Measurements from ENCODE around the gene CRACDL. TPM values are rescaled to one million over a fixed set of nuclear protein-coding genes. Genes with fewer than 3 reads are reported as not detected.

The CRACDL gene
- total and polyA plus RNA-seq, 2 of the 13 experiments (the other 11 are each of a cell fraction or from before 2014, with no cell fraction given) = 0.15 to 0.26 TPM

DNA sequence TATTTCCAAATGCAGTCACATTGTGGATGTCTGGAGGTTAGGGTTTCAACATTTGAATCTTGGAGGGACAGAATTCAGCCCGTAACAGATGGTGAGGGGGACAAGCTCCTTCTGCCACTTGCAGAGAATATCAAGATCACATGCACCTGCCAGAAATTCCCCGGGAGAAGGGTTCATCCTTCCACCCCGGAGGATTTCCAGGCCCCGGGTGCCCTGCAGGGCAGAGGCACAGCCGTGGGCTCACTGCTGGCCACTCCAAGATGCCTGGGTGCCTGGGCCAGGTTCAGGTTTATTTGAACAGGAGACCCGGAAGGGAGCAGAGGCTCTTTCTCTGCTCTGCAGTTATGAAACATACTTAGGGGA is 166.9 kb downstream of the CRACDL start (continued):
- TF ChIP-seq, protein P1, sequence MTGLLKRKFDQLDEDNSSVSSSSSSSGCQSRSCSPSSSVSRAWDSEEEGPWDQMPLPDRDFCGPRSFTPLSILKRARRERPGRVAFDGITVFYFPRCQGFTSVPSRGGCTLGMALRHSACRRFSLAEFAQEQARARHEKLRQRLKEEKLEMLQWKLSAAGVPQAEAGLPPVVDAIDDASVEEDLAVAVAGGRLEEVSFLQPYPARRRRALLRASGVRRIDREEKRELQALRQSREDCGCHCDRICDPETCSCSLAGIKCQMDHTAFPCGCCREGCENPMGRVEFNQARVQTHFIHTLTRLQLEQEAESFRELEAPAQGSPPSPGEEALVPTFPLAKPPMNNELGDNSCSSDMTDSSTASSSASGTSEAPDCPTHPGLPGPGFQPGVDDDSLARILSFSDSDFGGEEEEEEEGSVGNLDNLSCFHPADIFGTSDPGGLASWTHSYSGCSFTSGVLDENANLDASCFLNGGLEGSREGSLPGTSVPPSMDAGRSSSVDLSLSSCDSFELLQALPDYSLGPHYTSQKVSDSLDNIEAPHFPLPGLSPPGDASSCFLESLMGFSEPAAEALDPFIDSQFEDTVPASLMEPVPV (CRISPR knock-in tag; IDR thresholded peaks at IDR 0.05) = no peak
- TF ChIP-seq, protein P2, sequence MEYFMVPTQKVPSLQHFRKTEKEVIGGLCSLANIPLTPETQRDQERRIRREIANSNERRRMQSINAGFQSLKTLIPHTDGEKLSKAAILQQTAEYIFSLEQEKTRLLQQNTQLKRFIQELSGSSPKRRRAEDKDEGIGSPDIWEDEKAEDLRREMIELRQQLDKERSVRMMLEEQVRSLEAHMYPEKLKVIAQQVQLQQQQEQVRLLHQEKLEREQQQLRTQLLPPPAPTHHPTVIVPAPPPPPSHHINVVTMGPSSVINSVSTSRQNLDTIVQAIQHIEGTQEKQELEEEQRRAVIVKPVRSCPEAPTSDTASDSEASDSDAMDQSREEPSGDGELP (IDR thresholded peaks at IDR 0.05; ENCODE audit: borderline replicate concordance, low read depth) = no peak
- TF ChIP-seq KAT2B (IDR thresholded peaks at IDR 0.05; ENCODE audit: borderline replicate concordance, low read depth, low read length) (no peak), PHB2 (IDR thresholded peaks at IDR 0.05; ENCODE audit: partially characterized antibody) (no peak), ZNF282 (IDR thresholded peaks at IDR 0.05; ENCODE audit: partially characterized antibody) (no peak), TOE1 (CRISPR knock-in tag; IDR thresholded peaks at IDR 0.05) (no peak), MAZ (IDR thresholded peaks at IDR 0.05; ENCODE audit: borderline replicate concordance, low read depth, low read length) (no peak), MAZ (CRISPR knock-in tag; IDR thresholded peaks at IDR 0.05; ENCODE audit: low read depth) (0 out of 2 replicates have a peak, but pooled peaks have one; percentile 44), HNRNPK (IDR thresholded peaks at IDR 0.05; ENCODE audit: low read depth, low read length, poor library complexity, severe bottlenecking) (no peak), RXRB (CRISPR knock-in tag; IDR thresholded peaks at IDR 0.05; ENCODE audit: borderline replicate concordance) (no peak), ZSCAN20 (CRISPR knock-in tag; IDR thresholded peaks at IDR 0.05; ENCODE audit: borderline replicate concordance) (no peak)
- TF ChIP-seq, protein P3, sequence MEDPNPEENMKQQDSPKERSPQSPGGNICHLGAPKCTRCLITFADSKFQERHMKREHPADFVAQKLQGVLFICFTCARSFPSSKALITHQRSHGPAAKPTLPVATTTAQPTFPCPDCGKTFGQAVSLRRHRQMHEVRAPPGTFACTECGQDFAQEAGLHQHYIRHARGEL (CRISPR knock-in tag; IDR thresholded peaks at IDR 0.05) = no peak
- TF ChIP-seq, protein P4, sequence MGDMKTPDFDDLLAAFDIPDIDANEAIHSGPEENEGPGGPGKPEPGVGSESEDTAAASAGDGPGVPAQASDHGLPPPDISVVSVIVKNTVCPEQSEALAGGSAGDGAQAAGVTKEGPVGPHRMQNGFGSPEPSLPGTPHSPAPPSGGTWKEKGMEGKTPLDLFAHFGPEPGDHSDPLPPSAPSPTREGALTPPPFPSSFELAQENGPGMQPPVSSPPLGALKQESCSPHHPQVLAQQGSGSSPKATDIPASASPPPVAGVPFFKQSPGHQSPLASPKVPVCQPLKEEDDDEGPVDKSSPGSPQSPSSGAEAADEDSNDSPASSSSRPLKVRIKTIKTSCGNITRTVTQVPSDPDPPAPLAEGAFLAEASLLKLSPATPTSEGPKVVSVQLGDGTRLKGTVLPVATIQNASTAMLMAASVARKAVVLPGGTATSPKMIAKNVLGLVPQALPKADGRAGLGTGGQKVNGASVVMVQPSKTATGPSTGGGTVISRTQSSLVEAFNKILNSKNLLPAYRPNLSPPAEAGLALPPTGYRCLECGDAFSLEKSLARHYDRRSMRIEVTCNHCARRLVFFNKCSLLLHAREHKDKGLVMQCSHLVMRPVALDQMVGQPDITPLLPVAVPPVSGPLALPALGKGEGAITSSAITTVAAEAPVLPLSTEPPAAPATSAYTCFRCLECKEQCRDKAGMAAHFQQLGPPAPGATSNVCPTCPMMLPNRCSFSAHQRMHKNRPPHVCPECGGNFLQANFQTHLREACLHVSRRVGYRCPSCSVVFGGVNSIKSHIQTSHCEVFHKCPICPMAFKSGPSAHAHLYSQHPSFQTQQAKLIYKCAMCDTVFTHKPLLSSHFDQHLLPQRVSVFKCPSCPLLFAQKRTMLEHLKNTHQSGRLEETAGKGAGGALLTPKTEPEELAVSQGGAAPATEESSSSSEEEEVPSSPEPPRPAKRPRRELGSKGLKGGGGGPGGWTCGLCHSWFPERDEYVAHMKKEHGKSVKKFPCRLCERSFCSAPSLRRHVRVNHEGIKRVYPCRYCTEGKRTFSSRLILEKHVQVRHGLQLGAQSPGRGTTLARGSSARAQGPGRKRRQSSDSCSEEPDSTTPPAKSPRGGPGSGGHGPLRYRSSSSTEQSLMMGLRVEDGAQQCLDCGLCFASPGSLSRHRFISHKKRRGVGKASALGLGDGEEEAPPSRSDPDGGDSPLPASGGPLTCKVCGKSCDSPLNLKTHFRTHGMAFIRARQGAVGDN (CRISPR knock-in tag; IDR thresholded peaks at IDR 0.05) = peak; percentile 52; the same call in 1 of the 2 replicates
- TF ChIP-seq, protein P5, sequence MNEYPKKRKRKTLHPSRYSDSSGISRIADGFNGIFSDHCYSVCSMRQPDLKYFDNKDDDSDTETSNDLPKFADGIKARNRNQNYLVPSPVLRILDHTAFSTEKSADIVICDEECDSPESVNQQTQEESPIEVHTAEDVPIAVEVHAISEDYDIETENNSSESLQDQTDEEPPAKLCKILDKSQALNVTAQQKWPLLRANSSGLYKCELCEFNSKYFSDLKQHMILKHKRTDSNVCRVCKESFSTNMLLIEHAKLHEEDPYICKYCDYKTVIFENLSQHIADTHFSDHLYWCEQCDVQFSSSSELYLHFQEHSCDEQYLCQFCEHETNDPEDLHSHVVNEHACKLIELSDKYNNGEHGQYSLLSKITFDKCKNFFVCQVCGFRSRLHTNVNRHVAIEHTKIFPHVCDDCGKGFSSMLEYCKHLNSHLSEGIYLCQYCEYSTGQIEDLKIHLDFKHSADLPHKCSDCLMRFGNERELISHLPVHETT (CRISPR knock-in tag; conservative IDR thresholded peaks at IDR 0.05) = no peak
- TF ChIP-seq, protein P6, sequence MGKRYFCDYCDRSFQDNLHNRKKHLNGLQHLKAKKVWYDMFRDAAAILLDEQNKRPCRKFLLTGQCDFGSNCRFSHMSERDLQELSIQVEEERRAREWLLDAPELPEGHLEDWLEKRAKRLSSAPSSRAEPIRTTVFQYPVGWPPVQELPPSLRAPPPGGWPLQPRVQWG (CRISPR knock-in tag; IDR thresholded peaks at IDR 0.05; ENCODE audit: borderline replicate concordance, low read depth) = no peak
- TF ChIP-seq, protein P7, sequence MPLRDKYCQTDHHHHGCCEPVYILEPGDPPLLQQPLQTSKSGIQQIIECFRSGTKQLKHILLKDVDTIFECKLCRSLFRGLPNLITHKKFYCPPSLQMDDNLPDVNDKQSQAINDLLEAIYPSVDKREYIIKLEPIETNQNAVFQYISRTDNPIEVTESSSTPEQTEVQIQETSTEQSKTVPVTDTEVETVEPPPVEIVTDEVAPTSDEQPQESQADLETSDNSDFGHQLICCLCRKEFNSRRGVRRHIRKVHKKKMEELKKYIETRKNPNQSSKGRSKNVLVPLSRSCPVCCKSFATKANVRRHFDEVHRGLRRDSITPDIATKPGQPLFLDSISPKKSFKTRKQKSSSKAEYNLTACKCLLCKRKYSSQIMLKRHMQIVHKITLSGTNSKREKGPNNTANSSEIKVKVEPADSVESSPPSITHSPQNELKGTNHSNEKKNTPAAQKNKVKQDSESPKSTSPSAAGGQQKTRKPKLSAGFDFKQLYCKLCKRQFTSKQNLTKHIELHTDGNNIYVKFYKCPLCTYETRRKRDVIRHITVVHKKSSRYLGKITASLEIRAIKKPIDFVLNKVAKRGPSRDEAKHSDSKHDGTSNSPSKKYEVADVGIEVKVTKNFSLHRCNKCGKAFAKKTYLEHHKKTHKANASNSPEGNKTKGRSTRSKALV (CRISPR knock-in tag; IDR thresholded peaks at IDR 0.05) = no peak
